ENCODE results near the gene ACOT11.

ACOT11 gene

GRCh38 chr1:54538538-54538937, 9.5 kb upstream of the ACOT11 start:
- no peak for DNase-seq

DNA sequence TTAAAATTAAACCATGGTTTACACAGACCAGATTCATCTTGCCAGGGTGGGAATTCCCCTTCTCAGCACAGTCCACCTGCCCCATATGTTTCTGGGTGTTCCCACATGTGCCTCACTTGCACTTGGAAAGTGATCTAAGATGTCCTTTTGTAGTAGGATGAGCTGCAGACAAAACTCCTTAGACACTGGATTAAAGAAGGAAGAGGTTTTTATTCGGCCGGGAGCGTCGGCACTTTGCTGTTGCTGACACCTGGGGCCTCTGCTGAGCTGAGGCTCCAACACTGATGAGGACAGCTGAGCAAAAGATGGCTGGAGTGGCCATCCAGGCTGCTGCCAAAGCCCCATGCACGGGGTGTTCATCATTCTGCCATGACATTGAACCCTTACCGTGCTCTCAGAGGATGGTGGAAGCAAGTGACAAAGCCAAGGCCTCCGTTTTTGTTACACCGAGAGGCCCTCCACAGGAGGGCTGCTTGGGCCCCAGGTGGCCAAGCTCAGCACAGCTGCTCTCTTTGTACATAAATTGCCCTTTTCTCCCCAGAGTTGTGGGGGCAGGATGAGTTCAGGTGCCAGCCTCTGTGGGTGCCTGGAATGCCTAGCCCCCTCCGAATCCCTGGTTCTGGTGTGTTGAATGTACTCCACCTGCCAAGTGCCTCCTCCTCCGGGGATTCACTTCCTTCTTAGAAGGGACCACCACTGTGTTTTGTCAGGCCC, 7.3 kb upstream of the ACOT11 start:
- DNase-seq: no peak

DNA sequence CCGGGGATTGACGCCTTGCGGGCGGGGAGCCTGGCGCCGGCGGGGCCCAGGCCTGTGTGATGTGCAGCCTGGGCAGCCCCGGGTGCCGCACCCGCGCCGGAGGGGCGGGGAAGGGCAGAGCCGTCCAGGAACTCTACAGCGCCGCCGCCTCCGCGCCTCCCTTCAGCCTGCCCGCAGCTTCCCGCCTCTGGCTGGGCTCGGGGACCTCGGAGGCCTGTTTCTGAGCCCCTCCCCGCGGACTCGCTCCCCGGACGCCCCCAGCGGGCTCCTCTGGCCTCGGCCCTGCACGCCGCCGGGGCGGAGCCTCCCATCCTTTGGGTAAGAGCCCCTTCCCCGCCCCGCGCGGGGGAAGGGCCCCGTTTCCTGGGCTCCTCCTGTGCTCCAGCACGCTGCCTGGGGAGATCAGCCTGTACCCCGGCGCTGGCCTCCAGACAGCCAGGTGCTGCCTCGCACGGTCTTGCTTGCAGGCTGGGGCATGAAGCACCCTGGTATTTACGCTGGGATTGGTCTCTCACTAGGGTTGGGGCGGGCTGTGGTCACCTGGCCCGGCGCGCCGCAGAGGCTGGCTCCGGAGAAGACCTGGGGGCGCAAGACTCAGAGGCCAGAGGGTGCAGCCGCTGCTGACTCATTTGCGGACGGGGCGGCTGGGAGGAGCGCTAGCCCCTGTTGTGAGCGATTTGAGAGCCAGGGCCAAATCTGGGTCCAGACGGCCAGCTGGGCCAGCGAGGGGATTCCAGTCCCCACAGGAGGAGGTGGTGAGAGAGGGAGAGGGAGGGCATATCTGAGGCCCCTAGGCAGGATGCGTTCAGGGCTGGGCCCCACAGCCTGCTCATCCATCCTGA, 5.7 kb upstream of the ACOT11 start:
- peak; percentile 59 for DNase-seq

DNA sequence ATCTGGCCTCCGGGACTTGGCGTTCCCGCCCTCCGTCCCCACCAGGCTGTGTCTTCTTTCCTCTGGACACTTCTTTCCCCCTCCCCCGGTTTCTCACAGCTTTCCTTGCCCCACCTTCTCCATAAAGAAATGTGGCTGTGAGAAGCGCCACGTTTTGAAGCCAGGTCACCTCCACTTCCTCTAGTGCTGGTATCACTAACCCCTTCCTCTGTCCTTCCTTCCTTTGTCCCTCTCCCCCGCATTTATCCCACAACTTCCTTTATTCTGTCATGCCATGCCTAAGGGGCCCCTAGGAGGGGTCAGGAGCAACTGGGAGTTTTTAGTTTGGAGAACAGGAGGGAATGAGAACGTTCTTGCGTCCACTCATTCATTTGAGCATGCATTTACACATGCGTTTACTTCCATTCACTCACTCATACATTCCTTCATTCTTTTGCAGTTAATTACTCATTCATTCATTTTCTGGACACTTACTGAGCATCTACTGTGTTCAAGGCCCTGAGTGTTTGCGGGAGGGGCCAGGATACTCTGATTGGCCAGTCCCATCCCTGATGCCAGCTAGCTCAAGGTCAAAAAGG, 5.0 kb upstream of the ACOT11 start:
- no peak for DNase-seq

DNA sequence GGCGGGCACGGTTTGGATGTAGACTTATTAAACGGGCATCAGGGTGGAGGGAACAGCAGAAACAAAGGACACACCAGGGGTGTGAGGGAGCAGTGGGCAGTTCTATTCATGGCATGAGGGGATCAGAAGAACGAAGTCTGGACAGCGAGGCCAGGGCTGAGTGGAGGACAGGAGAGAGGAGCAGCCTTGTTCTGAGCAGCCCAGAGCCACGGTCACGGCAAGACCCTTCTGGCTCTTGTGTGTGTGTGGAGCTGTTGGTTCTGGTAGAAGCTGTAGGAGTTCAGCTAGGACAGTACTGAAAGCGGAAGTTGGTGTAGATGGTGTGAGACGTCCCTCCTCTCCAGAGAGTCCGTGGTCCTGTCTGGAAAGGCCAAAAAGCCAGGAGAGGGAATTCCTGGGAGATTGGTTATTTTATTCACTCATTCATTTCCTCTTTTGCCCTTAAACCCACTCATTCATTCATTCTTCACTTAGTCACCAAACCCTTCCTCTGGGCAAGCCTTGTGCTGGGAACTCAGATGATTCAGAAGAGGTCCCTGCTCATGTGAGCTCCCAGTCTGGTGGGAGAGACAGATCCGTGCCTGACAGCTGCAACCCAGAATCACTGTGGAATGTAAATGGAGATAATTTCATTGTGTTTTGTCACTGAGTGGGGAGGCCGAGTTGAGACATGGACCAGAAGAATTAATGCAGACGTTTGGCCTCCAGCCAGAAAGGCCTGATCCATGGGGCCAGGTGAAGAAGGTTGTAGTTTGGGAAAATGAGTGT, 4.1 kb upstream of the ACOT11 start:
- no peak for DNase-seq

DNA sequence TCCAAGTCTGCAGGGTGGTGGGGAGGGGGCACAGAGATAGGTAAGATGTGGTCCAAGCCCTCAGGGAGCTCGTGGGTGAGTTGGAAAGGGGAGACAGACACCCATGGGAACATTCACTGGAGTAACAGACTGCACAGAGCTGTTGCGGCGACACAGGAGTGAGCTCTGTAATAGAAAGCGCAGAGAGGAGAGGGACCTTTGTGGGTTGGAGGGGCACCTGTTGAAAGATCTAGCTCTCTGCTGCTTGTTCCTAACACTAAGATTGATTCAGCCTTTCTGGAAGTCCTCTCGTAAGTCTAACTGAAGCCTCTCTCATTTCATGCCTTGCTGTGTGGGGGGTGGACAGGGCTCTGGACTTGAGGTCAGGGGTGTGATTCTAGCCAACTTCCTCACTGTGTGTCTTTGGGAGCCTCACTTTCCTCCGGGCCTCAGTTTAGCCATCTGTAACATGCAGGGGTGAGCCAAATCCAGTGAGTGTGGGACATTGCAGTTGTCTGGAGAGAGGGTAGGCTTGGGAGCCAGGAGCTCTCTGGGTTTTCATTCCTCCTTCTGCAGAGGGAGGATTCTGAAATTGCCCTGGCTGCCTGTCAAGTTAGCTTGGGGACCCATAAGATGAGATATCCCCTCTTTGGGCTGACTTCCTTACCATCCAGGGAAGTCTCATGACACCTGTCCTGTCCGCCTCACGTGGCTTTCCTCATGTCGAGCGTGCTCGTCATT, 2.0 kb upstream of the ACOT11 start:
- DNase-seq: no peak

- DNase-seq: no peak
These were observed 1.2 kb upstream of the ACOT11 start for GRCh38 chr1:54546651-54547401.

DNA sequence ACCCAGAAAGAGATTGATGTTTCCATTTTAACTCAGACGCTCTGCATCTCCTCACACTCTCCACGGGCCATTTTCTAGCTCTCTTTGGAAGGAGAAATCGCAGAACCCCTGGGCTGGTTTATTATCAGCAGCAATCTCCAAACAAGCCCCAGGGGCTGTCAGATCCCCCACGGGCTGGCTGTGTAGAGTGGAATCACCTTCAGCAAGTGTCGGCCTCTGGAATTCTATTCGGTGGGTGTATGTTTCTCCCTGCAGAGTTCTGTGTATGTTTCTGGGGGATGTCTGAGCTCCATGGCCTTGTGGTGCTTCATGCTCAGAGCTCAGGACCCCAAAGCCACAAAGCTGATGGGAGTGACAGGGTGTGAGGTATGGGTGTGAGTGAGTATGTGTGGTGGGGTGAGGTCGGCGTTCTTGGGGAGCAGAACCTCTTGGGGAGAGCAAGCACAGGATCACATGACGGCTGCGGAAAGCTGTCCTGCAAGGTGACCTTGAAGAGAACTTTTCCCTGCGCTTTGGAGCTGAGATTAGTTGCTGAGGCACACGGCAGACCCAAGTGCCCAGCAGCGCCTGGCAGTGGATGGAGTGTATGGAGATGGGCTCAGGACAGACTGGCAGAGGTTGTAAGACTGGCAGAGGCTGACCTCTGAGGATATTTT, 489 bp downstream of the ACOT11 start:
- DNase-seq: no peak

DNA sequence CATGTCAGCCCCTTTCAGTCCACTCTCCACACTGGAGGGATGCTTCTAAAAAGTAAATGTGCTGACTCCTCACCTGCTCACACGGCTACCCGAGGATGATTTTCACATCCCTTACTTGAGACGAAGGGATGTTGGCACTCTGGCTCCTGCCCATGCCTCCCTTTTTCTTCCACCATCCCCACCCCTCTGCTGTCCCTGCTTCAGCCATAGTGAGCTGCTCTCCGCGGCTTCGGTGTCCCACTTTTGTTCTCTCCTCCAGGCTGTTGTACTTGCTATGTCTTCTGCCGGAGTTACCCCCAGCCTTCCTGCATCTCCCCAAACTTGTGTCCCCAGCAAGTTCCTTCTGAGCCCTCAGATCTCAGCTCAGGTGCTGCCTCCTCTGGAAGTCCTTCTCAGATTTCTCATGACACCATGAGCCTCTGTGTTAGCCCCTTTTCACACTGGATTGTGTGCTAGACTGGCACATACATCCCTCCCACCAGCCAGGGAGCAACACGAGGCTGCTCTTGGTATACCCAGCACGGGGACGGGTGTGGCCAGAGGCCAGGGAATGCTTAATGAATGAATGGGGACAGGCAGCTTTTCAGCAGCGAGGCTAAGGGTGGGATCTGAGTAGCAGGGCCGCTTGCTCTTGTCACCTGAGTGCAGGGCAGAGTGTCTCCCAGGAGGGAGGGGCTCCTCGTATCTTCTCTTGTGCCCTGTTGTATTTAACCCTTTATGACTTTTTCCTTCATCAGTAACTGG, 1.3 kb downstream of the ACOT11 start:
- no peak for DNase-seq

GRCh38 chr1:54551891-54552290, 3.9 kb downstream of the ACOT11 start:
- DNase-seq: no peak

- no peak for DNase-seq
These were observed 5.7 kb downstream of the ACOT11 start for GRCh38 chr1:54553602-54554313.

GRCh38 chr1:54556110-54556509, 8.1 kb downstream of the ACOT11 start:
- DNase-seq: no peak

DNA sequence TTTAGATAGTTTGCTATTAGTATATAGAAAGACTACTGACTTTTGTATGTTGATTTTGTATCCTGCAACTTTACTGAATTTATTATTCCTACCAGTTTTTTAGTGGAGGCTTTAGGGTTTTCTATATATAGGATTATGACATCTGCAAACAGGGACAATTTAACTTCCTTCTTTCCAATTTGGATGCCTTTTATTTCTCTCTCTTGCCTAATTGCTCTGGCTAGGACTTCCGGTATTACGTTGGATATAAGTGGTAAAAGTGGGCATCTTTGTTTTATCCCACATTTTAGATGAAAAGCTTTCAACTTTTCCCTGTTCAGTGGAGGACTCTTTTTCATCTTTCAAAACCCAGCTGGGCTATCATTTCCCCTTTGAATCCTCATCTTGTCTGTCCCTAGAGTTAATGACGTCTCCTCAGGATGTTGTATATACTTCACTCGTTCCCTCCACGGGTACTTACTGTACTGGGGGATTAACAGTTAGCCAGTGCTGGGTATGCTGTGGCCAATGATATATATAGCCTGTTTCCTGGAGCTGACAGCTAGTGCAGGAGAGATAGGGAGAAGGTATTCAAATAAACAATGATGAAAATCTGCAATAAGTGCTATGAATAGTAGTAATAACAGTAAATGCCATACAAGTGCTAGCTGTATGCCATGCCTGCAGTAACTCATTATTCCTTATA, 9.8 kb downstream of the ACOT11 start:
- no peak for DNase-seq

- DNase-seq: no peak
These were observed 10.5 kb downstream of the ACOT11 start for GRCh38 chr1:54558434-54559030.

GRCh38 chr1:54559111-54559548, 11.1 kb downstream of the ACOT11 start:
- DNase-seq: no peak

GRCh38 chr1:54559771-54560231, 11.8 kb downstream of the ACOT11 start:
- no peak for DNase-seq

DNA sequence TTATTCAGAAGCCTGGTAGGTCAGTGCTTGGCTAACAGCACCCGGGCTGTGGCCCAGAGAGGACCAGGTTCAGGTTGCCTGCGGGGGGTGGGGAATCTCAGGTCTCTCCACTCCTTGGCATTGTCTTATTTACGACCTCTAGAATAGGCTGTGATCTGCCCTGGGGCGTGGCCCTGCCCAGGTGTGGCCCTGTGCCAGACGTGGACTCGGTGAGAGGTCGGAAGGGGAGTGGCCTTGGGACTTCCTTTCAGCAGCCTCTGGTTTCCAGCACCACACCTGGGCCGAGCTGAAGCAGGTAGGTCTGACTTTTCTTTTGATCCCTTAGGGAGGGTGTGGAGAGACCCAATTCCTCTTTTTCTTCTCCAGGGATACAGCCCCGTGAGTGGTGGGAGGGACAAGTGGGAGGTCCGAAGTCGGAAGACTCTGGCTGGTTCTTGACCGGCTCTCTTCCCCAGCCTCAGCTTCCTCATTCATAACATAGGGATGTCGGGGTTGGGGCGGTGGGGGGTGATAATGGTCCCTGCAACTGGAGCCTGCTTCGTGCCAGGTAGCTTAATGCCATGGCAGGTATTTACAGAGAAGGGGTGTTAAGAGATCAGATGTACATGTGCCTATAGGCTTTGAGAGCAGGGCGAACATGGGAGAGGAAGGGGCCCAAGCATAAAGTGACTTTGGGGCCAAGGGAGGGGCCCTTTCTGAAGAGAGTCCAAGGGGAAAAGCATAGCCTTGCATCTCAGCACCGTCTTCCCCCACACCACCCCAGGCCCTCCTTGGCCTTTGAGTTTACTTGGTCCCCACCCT, 16.5 kb downstream of the ACOT11 start:
- DNase-seq: no peak

- no peak for DNase-seq
These were observed 17.1 kb downstream of the ACOT11 start for GRCh38 chr1:54565113-54565501.

Data from activated CD4-positive, CD25-positive, alpha-beta regulatory T cell treated with anti-CD3 and anti-CD28 coated beads, Interleukin-2, amount 50 U/mL, for 72 hours (primary cell).